H1 (cell line): ENCODE data around the gene WASL. TPM values are rescaled to one million over a fixed set of nuclear protein-coding genes. Genes with fewer than 3 reads are reported as not detected.

Experiments
- CHD1 ChIP-seq: IDR thresholded peaks from 2 replicates; pipeline ENCODE4 v1.6.1; 2012; ENCODE audit warnings: low read depth, low read length, improper control_type of control experiment
- CHD7 ChIP-seq: fragments of 300-600 bp; sonication (generic); IDR thresholded peaks from 2 replicates; pipeline ENCODE4 v1.7.1; 2012; ENCODE audit warnings: low read length, moderate library complexity, mild to moderate bottlenecking, inconsistent platforms; ENCODE audit not compliant: insufficient replicate concordance
- CREB1 ChIP-seq: IDR thresholded peaks from 2 replicates; pipeline ENCODE4 v1.6.1; 2012; ENCODE audit warnings: inconsistent platforms
- EGR1 ChIP-seq: IDR thresholded peaks from 2 replicates; pipeline ENCODE4 v1.6.1; 2011; ENCODE audit warnings: low read depth, low read length, borderline replicate concordance
- GTF2F1 ChIP-seq: IDR thresholded peaks from 2 replicates; pipeline ENCODE4 v1.6.1; 2012; ENCODE audit warnings: low read depth, low read length, improper control_type of control experiment, borderline replicate concordance
- POLR2AphosphoS5 ChIP-seq: IDR thresholded peaks from 2 replicates; pipeline ENCODE4 v1.6.1; 2011; ENCODE audit warnings: low read depth, low read length
- RAD21 ChIP-seq, 2 experiments: IDR thresholded peaks in 1 of 2; conservative IDR thresholded peaks in 1 of 2; 2 replicates each; pipeline ENCODE4 v1.6.1; 2011; ENCODE audit warnings: low read depth in 2 of 2, low read length in 2 of 2, improper control_type of control experiment in 1 of 2, inconsistent platforms in 1 of 2, mild to moderate bottlenecking in 1 of 2, moderate library complexity in 1 of 2
- RFX5 ChIP-seq: IDR thresholded peaks from 2 replicates; pipeline ENCODE4 v1.6.1; 2011; ENCODE audit warnings: low read depth, low read length, improper control_type of control experiment, borderline replicate concordance
- RXRA ChIP-seq: IDR thresholded peaks from 2 replicates; pipeline ENCODE4 v1.6.1; 2011; ENCODE audit warnings: low read depth, mild to moderate bottlenecking, low read length, moderate library complexity; ENCODE audit not compliant: insufficient read depth
- SIX5 ChIP-seq: IDR thresholded peaks from 2 replicates; pipeline ENCODE4 v1.6.1; 2011; ENCODE audit warnings: mild to moderate bottlenecking, low read depth, low read length
- SP4 ChIP-seq: IDR thresholded peaks from 2 replicates; pipeline ENCODE4 v1.6.1; 2012; ENCODE audit warnings: low read length, inconsistent platforms
- SUZ12 ChIP-seq: fragments of 200-600 bp; sonication (generic); IDR thresholded peaks from 2 replicates; pipeline ENCODE4 v1.6.1; 2012; ENCODE audit warnings: mild to moderate bottlenecking, inconsistent platforms, low read length, moderate library complexity, mixed read lengths
- YY1 ChIP-seq: IDR thresholded peaks from 2 replicates; pipeline ENCODE4 v1.6.1; 2011; ENCODE audit warnings: low read depth, mild to moderate bottlenecking, low read length
- polyA plus RNA-seq, 7 experiments: library from polyadenylated mRNA; depleted of rRNA in 3 of 7; stranded (reverse) in 5 of 7; unstranded in 2 of 7; fragments of >200 nt in 5 of 7; fragments of 200-250 nt in 2 of 7; gene quantifications; 1 replicate in 5 of 7; 2 replicates in 1 of 7; 4 replicates in 1 of 7; pipeline versions ENCODE4 v1.2.1 to v1.2.3, GENCODE V29; 2011 to 2013; ENCODE audit warnings: missing spikeins in 2 of 7, mixed read lengths in 2 of 7
- total RNA-seq: library from RNA; stranded (reverse); fragmentation: NEBNext Ultra II Directional; extraction: Animal tissue kit (Norgen Biotek cat#: 25700); gene quantifications from 2 replicates; pipeline ENCODE4 v1.2.1, GENCODE V29; 2021

Gene WASL
- total and polyA plus RNA-seq, 2 of the 8 experiments (the other 6 are each of a cell fraction or from before 2014, with no cell fraction given), result 7.7 to 38.9 TPM

- no peak for TF ChIP-seq CHD7
- TF ChIP-seq RAD21 (IDR thresholded peaks at IDR 0.05 in 1 of 2, conservative IDR thresholded peaks at IDR 0.05 in 1 of 2; ENCODE audit: low read depth in 2 of 2, low read length in 2 of 2), result no peak
- TF ChIP-seq YY1, result no peak
- TF ChIP-seq POLR2AphosphoS5, result no peak
- TF ChIP-seq RFX5, result no peak
- no peak for TF ChIP-seq SP4
- TF ChIP-seq RXRA, result no peak
- TF ChIP-seq EGR1, result no peak
- no peak for TF ChIP-seq GTF2F1
- no peak for TF ChIP-seq SIX5
- no peak for TF ChIP-seq CREB1
- no peak for TF ChIP-seq SUZ12
- TF ChIP-seq CHD1, result no peak
Observed at GRCh38 chr7:123666492-123666891, 82.3 kb downstream of the WASL start (continued).
